ENCODE measurements around the gene BTBD19. TPM values are rescaled to one million over a fixed set of nuclear protein-coding genes. Genes with fewer than 3 reads are reported as not detected.

BTBD19 gene
- total and polyA plus RNA-seq, 9 of the 15 experiments (the other 6 are each of a cell fraction or from before 2014, with no cell fraction given) = 0.22 to 2.0 (median 0.95) TPM

DNA sequence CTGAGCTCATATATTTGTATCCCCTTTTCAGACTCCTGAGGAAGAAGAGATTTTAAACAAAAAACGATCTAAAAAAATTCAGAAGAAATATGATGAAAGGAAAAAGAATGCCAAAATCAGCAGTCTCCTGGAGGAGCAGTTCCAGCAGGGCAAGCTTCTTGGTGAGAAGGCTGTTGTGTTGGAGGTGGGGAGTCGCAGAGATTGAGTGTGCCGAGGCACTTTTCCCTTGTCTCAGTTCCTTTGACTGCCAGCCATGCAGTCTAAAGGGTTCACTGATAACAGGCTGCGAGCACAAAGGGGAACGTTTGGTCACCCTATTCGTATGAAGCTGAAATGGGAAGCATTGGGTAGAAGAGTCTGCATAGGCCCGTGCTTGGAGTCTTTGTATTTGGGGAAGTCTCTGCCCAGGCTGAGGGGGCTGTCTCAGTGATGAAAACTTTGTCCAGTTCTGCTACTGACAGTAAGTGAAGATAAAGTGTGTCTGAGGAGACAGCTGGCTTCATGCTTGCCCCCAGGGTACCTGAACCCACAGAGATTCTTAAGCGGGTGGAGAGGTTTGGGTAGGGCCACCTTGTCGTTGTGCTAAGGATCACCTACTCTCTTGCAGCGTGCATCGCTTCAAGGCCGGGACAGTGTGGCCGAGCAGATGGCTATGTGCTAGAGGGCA lies 30.2 kb upstream of the BTBD19 start:
- CTCF ChIA-PET (ENCODE audit: low intra/inter-chr PET ratio) = interaction anchor here (0.5 kb wide), 1 partner anchor 7 kb away, joined by 3 read pairs; no protein-coding TSS in a partner anchor
- H3K4me3 ChIP-seq = peak overlapping the region; percentile 75
- FAIRE-seq (no peak), DNase-seq (ENCODE audit: extremely low read depth in 1 of 4, low spot score in 3 of 4) (no peak), ATAC-seq (no peak)
- H3K4me1 ChIP-seq (replicated peaks in 1 of 2; ENCODE audit: control insufficient read depth in 2 of 2, insufficient read depth in 2 of 2, low read length in 2 of 2) = peaks cover 13 to 22% of the 10 kb centered on the region in 2 experiments
- H3K9me3 ChIP-seq (replicated peaks; ENCODE audit: control insufficient read depth, insufficient read depth, low read depth, low read length) = no peaks in the 10 kb centered on the region
- peaks cover 10% of the 10 kb centered on the region for H3K9me1 ChIP-seq (ENCODE audit: control insufficient read depth, insufficient read depth, low read length)
- peak overlapping the region; percentile 99; a peak in 3 of 4 replicates for H3K9ac ChIP-seq (ENCODE audit: insufficient read depth in 1 of 2, low read depth in 2 of 2, low read length in 2 of 2)
- in situ Hi-C loops (cut with MboI) (no loop called here), intact Hi-C loops (cut with micrococcal nuclease) (loop anchor here (5.0 kb wide), 1 partner anchor 39 kb away; no protein-coding TSS in a partner anchor)
- WGBS (ENCODE audit: insufficient coverage, low coverage, missing lambda C conversion rate) = 55% methylated on average over 13 of the region's 13 CpGs
- peaks cover 54% of the 10 kb centered on the region for H3K79me2 ChIP-seq (ENCODE audit: control insufficient read depth, insufficient read depth, low read length)
- POLR2A ChIA-PET = interaction anchor here (0.7 to 11.6 kb wide), 11 partner anchors 9 to 522 kb away, joined by 3 to 253 read pairs (median 5); partner anchors contain the start of genes BEST4, BTBD19, DYNLT4 and UROD
- peak overlapping the region; percentile 98 for H3K27ac ChIP-seq (ENCODE audit: extremely low read depth, low read depth, low read length)
- peaks cover 31% of the 10 kb centered on the region for H4K20me1 ChIP-seq (replicated peaks; ENCODE audit: control insufficient read depth, insufficient read depth, low read length)
- peaks cover 60% of the 10 kb centered on the region for H3K36me3 ChIP-seq (ENCODE audit: control insufficient read depth, insufficient read depth, low read length)
- BruUV-seq (replicated peaks) = no TSS peak
- no peak overlapping the region for H2AFZ ChIP-seq (ENCODE audit: low read depth, low read length)
- peak overlapping the region; percentile 93 for H3K4me2 ChIP-seq (ENCODE audit: insufficient read depth, low read length)
- no peaks in the 10 kb centered on the region for H3K27me3 ChIP-seq (ENCODE audit: control insufficient read depth in 2 of 2, insufficient read depth in 2 of 2, low read length in 2 of 2)
- TF ChIP-seq SIRT6 (IDR thresholded peaks at IDR 0.05; ENCODE audit: low read depth, low read length) (peak; percentile 16), HLTF (IDR thresholded peaks at IDR 0.05) (no peak), ZNF134 (CRISPR knock-in tag; conservative IDR thresholded peaks at IDR 0.05) (no peak), KDM5B (IDR thresholded peaks at IDR 0.05; ENCODE audit: insufficient replicate concordance, low read depth, low read length) (peak; percentile 17), SRSF9 (IDR thresholded peaks at IDR 0.05; ENCODE audit: borderline replicate concordance, low read depth, low read length) (no peak), PML (IDR thresholded peaks at IDR 0.05; ENCODE audit: low read length) (0 out of 2 replicates have a peak, but pooled peaks have one; percentile 11), CHD1 (IDR thresholded peaks at IDR 0.05; ENCODE audit: low read length) (peak; percentile 7), PHF21A (IDR thresholded peaks at IDR 0.05; ENCODE audit: borderline replicate concordance, low read depth) (no peak), MAX (CRISPR knock-in tag; IDR thresholded peaks at IDR 0.05) (peak; percentile 35; the same call in 1 of the 2 replicates), ZNF277 (CRISPR knock-in tag; IDR thresholded peaks at IDR 0.05; ENCODE audit: borderline replicate concordance) (no peak), POLR2A (conservative IDR thresholded peaks at IDR 0.05) (peak; percentile 14; the same call in 1 of the 2 replicates), TFAM (CRISPR knock-in tag; conservative IDR thresholded peaks at IDR 0.05) (no peak), SRSF1 (IDR thresholded peaks at IDR 0.05; ENCODE audit: low read depth, low read length) (no peak), CBX3 (IDR thresholded peaks at IDR 0.05; ENCODE audit: borderline replicate concordance in 1 of 2, low read length in 2 of 2) (no peak), CEBPG (CRISPR knock-in tag; IDR thresholded peaks at IDR 0.05) (peak; percentile 29; the same call in 1 of the 2 replicates), CEBPG (tag; conservative IDR thresholded peaks at IDR 0.05 in 1 of 2, IDR thresholded peaks at IDR 0.05 in 1 of 2) (no peak)
- TF ChIP-seq, protein P1, sequence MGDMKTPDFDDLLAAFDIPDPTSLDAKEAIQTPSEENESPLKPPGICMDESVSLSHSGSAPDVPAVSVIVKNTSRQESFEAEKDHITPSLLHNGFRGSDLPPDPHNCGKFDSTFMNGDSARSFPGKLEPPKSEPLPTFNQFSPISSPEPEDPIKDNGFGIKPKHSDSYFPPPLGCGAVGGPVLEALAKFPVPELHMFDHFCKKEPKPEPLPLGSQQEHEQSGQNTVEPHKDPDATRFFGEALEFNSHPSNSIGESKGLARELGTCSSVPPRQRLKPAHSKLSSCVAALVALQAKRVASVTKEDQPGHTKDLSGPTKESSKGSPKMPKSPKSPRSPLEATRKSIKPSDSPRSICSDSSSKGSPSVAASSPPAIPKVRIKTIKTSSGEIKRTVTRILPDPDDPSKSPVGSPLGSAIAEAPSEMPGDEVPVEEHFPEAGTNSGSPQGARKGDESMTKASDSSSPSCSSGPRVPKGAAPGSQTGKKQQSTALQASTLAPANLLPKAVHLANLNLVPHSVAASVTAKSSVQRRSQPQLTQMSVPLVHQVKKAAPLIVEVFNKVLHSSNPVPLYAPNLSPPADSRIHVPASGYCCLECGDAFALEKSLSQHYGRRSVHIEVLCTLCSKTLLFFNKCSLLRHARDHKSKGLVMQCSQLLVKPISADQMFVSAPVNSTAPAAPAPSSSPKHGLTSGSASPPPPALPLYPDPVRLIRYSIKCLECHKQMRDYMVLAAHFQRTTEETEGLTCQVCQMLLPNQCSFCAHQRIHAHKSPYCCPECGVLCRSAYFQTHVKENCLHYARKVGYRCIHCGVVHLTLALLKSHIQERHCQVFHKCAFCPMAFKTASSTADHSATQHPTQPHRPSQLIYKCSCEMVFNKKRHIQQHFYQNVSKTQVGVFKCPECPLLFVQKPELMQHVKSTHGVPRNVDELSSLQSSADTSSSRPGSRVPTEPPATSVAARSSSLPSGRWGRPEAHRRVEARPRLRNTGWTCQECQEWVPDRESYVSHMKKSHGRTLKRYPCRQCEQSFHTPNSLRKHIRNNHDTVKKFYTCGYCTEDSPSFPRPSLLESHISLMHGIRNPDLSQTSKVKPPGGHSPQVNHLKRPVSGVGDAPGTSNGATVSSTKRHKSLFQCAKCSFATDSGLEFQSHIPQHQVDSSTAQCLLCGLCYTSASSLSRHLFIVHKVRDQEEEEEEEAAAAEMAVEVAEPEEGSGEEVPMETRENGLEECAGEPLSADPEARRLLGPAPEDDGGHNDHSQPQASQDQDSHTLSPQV (IDR thresholded peaks at IDR 0.05) = no peak

Data from K562 (cell line).